SK-N-MC (cell line): ENCODE measurements around the gene APOBEC3G.

Experiments used
- EZH2 ChIP-seq: fragments of 200-600 bp; sonication (generic); IDR thresholded peaks from one replicate; pipeline ENCODE4 v1.6.1; 2017; ENCODE audit warnings: antibody characterized with exemption
- FOXP2 ChIP-seq: optimal IDR thresholded peaks from 2 replicates; pipeline ENCODE3; 2011; ENCODE audit warnings: mild to moderate bottlenecking, moderate library complexity; ENCODE audit not compliant: insufficient read depth; ENCODE audit errors: extremely low read length, control extremely low read depth
- POLR2AphosphoS5 ChIP-seq: IDR thresholded peaks from 2 replicates; pipeline ENCODE4 v1.6.1; 2012; ENCODE audit warnings: mild to moderate bottlenecking, low read depth, low read length, borderline replicate concordance

DNA sequence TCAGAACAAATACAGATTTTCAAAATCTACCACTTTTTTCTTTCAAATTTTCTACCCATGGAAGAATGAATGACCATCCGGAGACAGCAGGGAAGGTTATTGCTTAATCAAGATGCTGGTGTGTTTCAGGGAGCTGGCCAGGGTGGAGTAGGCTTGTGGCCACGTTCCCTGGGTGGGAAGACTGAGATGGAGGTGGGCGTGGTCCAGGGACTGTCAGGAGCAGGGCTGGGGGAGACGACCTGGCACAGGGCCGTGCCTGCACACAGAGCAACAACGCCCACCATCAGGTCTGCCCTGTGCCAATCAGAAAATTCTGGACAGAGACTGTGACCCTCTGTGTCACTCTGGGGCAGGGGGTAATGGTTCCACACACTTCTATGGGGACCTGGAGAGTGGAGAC is 12.9 kb downstream of the APOBEC3G start:
- TF ChIP-seq POLR2AphosphoS5 = no peak
- TF ChIP-seq EZH2 = no peak
- no peak for TF ChIP-seq FOXP2
